Measurements from ENCODE around the gene FAR1. TPM values are rescaled to one million over a fixed set of nuclear protein-coding genes. Genes with fewer than 3 reads are reported as not detected.

Gene FAR1
- total RNA-seq, 2 donors from 2014 or later: 25.5 to 55.7 TPM

DNA sequence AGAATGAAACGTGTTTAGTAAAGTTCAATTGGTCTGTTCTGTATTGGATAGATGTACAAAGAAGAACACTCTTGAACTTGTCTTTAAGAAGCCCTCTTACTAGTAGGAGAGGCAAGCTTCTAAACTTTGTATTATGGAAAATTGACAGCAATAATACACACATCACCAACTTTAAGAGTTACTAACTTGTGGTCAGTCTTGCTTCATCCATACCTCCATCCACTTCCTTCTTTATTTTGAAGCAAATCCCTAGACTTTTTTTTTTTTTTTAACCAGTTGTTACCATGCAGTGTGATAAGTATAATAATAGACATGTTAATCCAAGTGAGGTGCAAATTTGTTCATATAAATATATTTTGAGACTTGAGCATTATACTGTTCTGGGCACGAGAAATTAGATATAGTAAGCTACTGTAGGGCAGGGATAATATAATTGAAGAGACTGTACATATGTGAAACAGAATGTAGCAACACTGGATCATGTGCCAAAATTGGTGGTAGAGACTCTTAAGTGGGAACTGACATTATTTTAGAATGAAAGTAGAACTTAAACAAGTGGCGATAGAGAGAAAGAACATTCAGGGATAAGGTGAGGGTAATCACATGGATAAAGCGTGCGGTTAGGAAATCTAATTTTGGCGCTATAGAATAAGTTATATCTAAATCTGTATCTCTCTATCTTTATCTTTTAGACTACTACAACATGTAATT is 6.5 kb downstream of the FAR1 start:
- TF ChIP-seq, protein P1, sequence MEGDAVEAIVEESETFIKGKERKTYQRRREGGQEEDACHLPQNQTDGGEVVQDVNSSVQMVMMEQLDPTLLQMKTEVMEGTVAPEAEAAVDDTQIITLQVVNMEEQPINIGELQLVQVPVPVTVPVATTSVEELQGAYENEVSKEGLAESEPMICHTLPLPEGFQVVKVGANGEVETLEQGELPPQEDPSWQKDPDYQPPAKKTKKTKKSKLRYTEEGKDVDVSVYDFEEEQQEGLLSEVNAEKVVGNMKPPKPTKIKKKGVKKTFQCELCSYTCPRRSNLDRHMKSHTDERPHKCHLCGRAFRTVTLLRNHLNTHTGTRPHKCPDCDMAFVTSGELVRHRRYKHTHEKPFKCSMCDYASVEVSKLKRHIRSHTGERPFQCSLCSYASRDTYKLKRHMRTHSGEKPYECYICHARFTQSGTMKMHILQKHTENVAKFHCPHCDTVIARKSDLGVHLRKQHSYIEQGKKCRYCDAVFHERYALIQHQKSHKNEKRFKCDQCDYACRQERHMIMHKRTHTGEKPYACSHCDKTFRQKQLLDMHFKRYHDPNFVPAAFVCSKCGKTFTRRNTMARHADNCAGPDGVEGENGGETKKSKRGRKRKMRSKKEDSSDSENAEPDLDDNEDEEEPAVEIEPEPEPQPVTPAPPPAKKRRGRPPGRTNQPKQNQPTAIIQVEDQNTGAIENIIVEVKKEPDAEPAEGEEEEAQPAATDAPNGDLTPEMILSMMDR (IDR thresholded peaks at IDR 0.05): no peak
- no peaks in the 10 kb centered on the region for H3K36me3 ChIP-seq
- no peak overlapping the region for H3K27ac ChIP-seq
- DNase-seq (ENCODE audit: low spot score): no peak
- H3K9me3 ChIP-seq: no peaks in the 10 kb centered on the region
- ATAC-seq (ENCODE audit: insufficient number of reproducible peaks, low FRiP score, low read depth): no peak
- peak overlapping the region; percentile 3 for H3K4me3 ChIP-seq
- H3K4me1 ChIP-seq (ENCODE audit: control insufficient read depth in 1 of 2, low read depth in 2 of 2): peaks cover 3 to 17% of the 10 kb centered on the region in 2 donors
- H3K27me3 ChIP-seq (replicated peaks; ENCODE audit: insufficient read depth): no peaks in the 10 kb centered on the region

DNA sequence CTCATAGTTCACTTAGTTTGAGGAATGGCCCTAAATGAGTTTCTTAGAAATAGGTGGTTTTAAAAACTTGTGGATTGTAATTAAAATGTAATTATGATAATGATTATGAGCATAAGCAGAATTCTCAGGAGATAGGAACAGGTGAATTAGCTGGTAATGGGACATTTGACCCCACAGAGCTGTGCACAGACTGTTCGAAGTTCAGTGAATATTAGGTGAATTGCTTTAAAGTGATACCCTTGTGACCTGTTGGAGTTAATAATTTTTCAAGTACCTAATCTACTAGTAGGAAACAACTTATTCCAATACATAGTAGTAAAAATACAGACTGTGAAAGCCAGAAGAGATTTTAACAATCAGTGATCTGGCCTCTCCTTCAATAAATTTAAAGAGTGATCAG is 8.1 kb downstream of the FAR1 start:
- H3K9me3 ChIP-seq: no peaks in the 10 kb centered on the region
- TF ChIP-seq, protein P1 (IDR thresholded peaks at IDR 0.05): no peak
- H3K27me3 ChIP-seq (replicated peaks; ENCODE audit: insufficient read depth): no peaks in the 10 kb centered on the region
- no peaks in the 10 kb centered on the region for H3K36me3 ChIP-seq
- H3K4me3 ChIP-seq: no peak overlapping the region
- no peak for DNase-seq (ENCODE audit: low spot score)
- no peak for ATAC-seq (ENCODE audit: insufficient number of reproducible peaks, low FRiP score, low read depth)
- H3K27ac ChIP-seq: no peak overlapping the region
- H3K4me1 ChIP-seq (ENCODE audit: control insufficient read depth in 1 of 2, low read depth in 2 of 2): peaks cover 0 to 13% of the 10 kb centered on the region in 2 donors

DNA sequence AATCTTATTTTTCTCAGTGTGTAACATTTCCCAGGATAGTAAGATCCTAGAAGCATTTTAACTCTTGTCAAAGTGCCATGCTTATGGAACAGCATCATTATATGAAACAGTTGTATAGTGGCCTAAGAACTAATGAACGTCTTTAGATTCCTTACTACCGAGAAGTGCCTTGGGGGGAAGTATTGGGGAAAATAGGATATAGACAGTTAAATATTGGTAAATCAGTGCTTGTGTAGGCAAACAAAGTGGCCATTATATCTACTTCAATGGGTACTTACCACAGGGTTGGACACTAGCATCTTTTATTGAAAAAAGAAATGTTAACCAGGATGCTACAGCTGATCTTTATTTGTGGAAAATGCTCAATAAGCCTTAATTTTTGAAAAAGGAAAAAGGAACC is 11.3 kb downstream of the FAR1 start:
- no peak overlapping the region for H3K27ac ChIP-seq
- no peak for ATAC-seq (ENCODE audit: insufficient number of reproducible peaks, low FRiP score, low read depth)
- no peaks in the 10 kb centered on the region for H3K27me3 ChIP-seq (replicated peaks; ENCODE audit: insufficient read depth)
- DNase-seq (ENCODE audit: low spot score): no peak
- peaks cover 3 to 25% of the 10 kb centered on the region in 2 donors for H3K4me1 ChIP-seq (ENCODE audit: control insufficient read depth in 1 of 2, low read depth in 2 of 2)
- H3K4me3 ChIP-seq: no peak overlapping the region
- no peaks in the 10 kb centered on the region for H3K9me3 ChIP-seq
- no peaks in the 10 kb centered on the region for H3K36me3 ChIP-seq
- TF ChIP-seq, protein P1 (IDR thresholded peaks at IDR 0.05): no peak

DNA sequence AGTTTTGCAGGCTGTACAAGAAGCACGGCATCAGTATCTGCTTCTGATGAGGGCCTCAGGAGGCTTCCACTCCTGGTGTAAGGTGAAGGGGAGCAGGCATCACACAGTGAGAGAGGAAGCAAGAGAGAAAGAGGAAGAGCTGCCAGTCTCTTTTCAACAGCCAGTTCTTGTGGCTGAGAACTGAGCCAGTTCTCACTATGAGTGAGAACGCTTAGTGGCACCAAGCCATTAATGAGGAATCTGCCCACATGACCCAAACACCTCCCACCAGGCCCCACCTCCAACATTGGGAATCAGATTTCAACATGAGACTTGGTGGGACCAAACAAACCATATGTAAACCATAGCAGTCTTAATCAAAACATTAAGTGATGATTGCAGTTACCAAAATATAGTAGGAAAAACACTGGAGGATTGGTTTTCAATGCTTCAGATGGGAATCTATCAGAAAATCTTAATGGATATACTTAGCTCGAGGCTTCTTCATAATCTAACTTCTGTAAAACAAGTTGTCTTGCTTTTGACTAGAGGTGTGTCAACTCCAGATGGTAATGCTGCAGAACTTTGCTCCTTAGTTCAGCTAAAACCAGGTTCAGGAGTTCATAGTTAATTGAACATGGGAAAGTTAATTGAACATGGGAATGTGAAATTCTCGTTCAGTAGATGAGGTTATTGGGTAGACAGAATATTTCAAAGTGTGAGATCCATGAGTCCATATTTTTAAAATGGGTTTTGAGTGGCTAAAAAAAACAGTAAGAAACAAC is 12.2 kb downstream of the FAR1 start:
- H3K4me1 ChIP-seq (ENCODE audit: control insufficient read depth in 1 of 2, low read depth in 2 of 2): peaks cover 12 to 33% of the 10 kb centered on the region in 2 donors
- H3K4me3 ChIP-seq: no peak overlapping the region
- TF ChIP-seq, protein P1 (IDR thresholded peaks at IDR 0.05): no peak
- ATAC-seq (ENCODE audit: insufficient number of reproducible peaks, low FRiP score, low read depth) (no peak), DNase-seq (ENCODE audit: low spot score) (no peak)
- H3K27me3 ChIP-seq (replicated peaks; ENCODE audit: insufficient read depth): no peaks in the 10 kb centered on the region
- H3K9me3 ChIP-seq: no peaks in the 10 kb centered on the region
- no peak overlapping the region for H3K27ac ChIP-seq
- H3K36me3 ChIP-seq: no peaks in the 10 kb centered on the region

DNA sequence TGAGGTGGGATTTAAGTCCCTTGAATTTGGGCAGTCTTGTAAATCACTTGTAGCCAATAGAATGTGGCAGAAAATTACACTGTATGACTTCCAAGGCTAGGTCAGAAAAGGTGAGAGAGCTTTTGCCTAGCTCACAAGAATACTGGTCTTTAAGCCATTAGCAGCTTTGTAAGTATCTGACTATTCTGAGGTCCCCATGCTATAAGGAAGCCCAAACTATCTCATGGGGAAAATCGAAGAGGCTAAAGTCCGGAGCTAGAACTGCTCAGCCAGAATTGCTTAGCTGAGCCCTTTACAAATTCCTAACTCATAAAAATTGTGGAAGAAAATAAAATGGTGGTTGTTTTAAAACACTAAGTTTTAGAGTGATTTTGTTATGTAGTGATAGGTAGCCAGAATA is 13.0 kb downstream of the FAR1 start:
- H3K27me3 ChIP-seq (replicated peaks; ENCODE audit: insufficient read depth): no peaks in the 10 kb centered on the region
- DNase-seq (ENCODE audit: low spot score) (no peak), ATAC-seq (ENCODE audit: insufficient number of reproducible peaks, low FRiP score, low read depth) (no peak)
- H3K4me3 ChIP-seq: no peak overlapping the region
- no peaks in the 10 kb centered on the region for H3K9me3 ChIP-seq
- no peaks in the 10 kb centered on the region for H3K36me3 ChIP-seq
- peaks cover 13 to 29% of the 10 kb centered on the region in 2 donors for H3K4me1 ChIP-seq (ENCODE audit: control insufficient read depth in 1 of 2, low read depth in 2 of 2)
- TF ChIP-seq, protein P1 (IDR thresholded peaks at IDR 0.05): no peak
- H3K27ac ChIP-seq: no peak overlapping the region
